K562 (cell line): ENCODE measurements around the gene PDIA4. TPM values are rescaled to one million over a fixed set of nuclear protein-coding genes. Genes with fewer than 3 reads are reported as not detected.

ENCODE experiments used
- ATAC-seq: fragments of 200-7000 bp; cut with Tn5 transposase; 3 replicates; pipeline ENCODE4 v1.9.1; 2020; ENCODE audit warnings: moderate library complexity
- BruUV-seq: library from RNA; stranded (reverse); fragments of 400-500 nt; replicated peaks from 2 replicates; lab custom pipeline; 2021; lab: Mats Ljungman, UMichigan
- CTCF ChIA-PET: fragments of 300-600 bp; formaldehyde crosslinking; extraction: SDS; loops from one replicate; lab custom pipeline; 2021; ENCODE audit warnings: low intra/inter-chr PET ratio; lab: Yijun Ruan, JAX
- POLR2A ChIA-PET: fragments of 300-600, 350-650 bp; sonication (Branson Sonifier 250); formaldehyde crosslinking; extraction: SDS; loops from one replicate; lab custom pipeline; 2021; ENCODE audit warnings: antibody characterized with exemption, inconsistent platforms; lab: Yijun Ruan, JAX
- DNase-seq, 4 experiments: peaks; one replicate each; pipeline versions ENCODE4 v3.0.0 to v3.0.0-alpha.2; 2011 to 2018; ENCODE audit warnings: low spot score in 3 of 4, mixed read lengths in 3 of 4; ENCODE audit errors: extremely low read depth in 1 of 4
- FAIRE-seq: peaks from 2 replicates; lab custom pipeline; 2011; peaks lifted over from hg19 to GRCh38; lab: Jason Lieb, UNC
- H2AFZ ChIP-seq: 2 replicates; pipeline ENCODE4 v1.6.0; 2011; ENCODE audit warnings: low read depth, low read length, control low read depth, inconsistent platforms
- H3K27ac ChIP-seq: fragments of 200-600 bp; 3 replicates; pipeline ENCODE4 v1.8.0; 2011; ENCODE audit warnings: low read depth, mild to moderate bottlenecking, control low read depth, inconsistent platforms, low read length, moderate library complexity, mixed read lengths; ENCODE audit errors: extremely low read depth
- H3K27me3 ChIP-seq, 2 experiments: fragments of 300-600 bp in 1 of 2; 2 replicates in 1 of 2; 3 replicates in 1 of 2; pipeline versions ENCODE4 v1.6.0 to v1.8.0; 2011; ENCODE audit warnings: inconsistent platforms in 2 of 2, low read length in 2 of 2, mild to moderate bottlenecking in 1 of 2, mixed read lengths in 1 of 2, moderate library complexity in 1 of 2; ENCODE audit not compliant: control insufficient read depth in 2 of 2, insufficient read depth in 2 of 2
- H3K36me3 ChIP-seq: fragments of 300-600 bp; 3 replicates; pipeline ENCODE4 v1.8.0; 2011; ENCODE audit warnings: mild to moderate bottlenecking, low read length, inconsistent platforms; ENCODE audit not compliant: control insufficient read depth, insufficient read depth
- H3K4me1 ChIP-seq, 2 experiments: fragments of 200-600 bp in 1 of 2; replicated peaks in 1 of 2; 2 replicates in 1 of 2; 3 replicates in 1 of 2; pipeline versions ENCODE4 v1.5.1 to v1.8.0; 2011; ENCODE audit warnings: inconsistent platforms in 2 of 2, low read length in 2 of 2, mild to moderate bottlenecking in 1 of 2, mixed read lengths in 1 of 2, moderate library complexity in 1 of 2; ENCODE audit not compliant: control insufficient read depth in 2 of 2, insufficient read depth in 2 of 2
- H3K4me2 ChIP-seq: 2 replicates; pipeline ENCODE4 v1.6.1; 2011; ENCODE audit warnings: low read length, control low read depth, inconsistent platforms, mixed read lengths; ENCODE audit not compliant: insufficient read depth
- H3K4me3 ChIP-seq: fragments of 200-600 bp; sonication (generic), shearing (Covaris generic); 2 replicates; pipeline ENCODE4 v1.5.1; 2016; ENCODE audit warnings: control low read depth, inconsistent platforms
- H3K79me2 ChIP-seq: fragments of 200-600 bp; 3 replicates; pipeline ENCODE4 v1.8.0; 2011; ENCODE audit warnings: low read length, inconsistent platforms; ENCODE audit not compliant: control insufficient read depth, insufficient read depth
- H3K9ac ChIP-seq, 2 experiments: 2 replicates each; pipeline versions ENCODE4 v1.6.0 to v1.6.1; 2011; ENCODE audit warnings: low read depth in 2 of 2, low read length in 2 of 2, control low read depth in 1 of 2, inconsistent platforms in 1 of 2, mild to moderate bottlenecking in 1 of 2, mixed read lengths in 1 of 2; ENCODE audit not compliant: insufficient read depth in 1 of 2
- H3K9me1 ChIP-seq: one replicate; pipeline ENCODE4 v1.6.0; 2011; ENCODE audit warnings: inconsistent platforms, mild to moderate bottlenecking, low read length, moderate library complexity; ENCODE audit not compliant: control insufficient read depth, insufficient read depth
- H3K9me3 ChIP-seq: replicated peaks from 2 replicates; pipeline ENCODE4 v1.5.1; 2011; ENCODE audit warnings: low read depth, low read length, inconsistent platforms; ENCODE audit not compliant: control insufficient read depth, insufficient read depth
- H4K20me1 ChIP-seq: replicated peaks from 2 replicates; pipeline ENCODE4 v1.6.1; 2011; ENCODE audit warnings: low read length, inconsistent platforms, mixed read lengths; ENCODE audit not compliant: control insufficient read depth, insufficient read depth
- BMI1 ChIP-seq: fragments of 150-350 bp; IDR thresholded peaks from 2 replicates; pipeline ENCODE4 v1.6.1; 2014; ENCODE audit warnings: low read length
- GATA2 ChIP-seq: sonication (generic); formaldehyde crosslinking; IDR thresholded peaks from 2 replicates; pipeline ENCODE4 v1.4.0; 2020; ENCODE audit warnings: mild to moderate bottlenecking, missing genetic modification reagents
- KAT8 ChIP-seq: fragments of 450-650 bp; IDR thresholded peaks from 2 replicates; pipeline ENCODE4 v1.6.1; 2016; ENCODE audit warnings: low read depth, mild to moderate bottlenecking
- POLR2A ChIP-seq: fragments of 450-650 bp; conservative IDR thresholded peaks from 2 replicates; pipeline ENCODE4 v1.6.1; 2016
- RFX7 ChIP-seq: fragments of 250-450 bp; sonication (Bioruptor Pico); IDR thresholded peaks from 2 replicates; pipeline ENCODE4 v1.5.1; 2021; ENCODE audit warnings: mild to moderate bottlenecking
- ZNF146 ChIP-seq: IDR thresholded peaks from one replicate; pipeline ENCODE4 v1.6.1; 2018; ENCODE audit warnings: missing compliant biosample characterization; ENCODE audit not compliant: unreplicated experiment
- ZNF644 ChIP-seq: fragments of 200-800 bp; sonication (Bioruptor generic); IDR thresholded peaks from 2 replicates; pipeline ENCODE4 v1.6.1; 2016; ENCODE audit warnings: low read depth, missing genetic modification characterization, missing compliant biosample characterization
- WGBS: fragments of 100-300 bp; shearing (Covaris generic); methylation state at CpG from one replicate; pipeline ENCODE4 v1.1.6; 2016; ENCODE audit warnings: low coverage, mixed read lengths; ENCODE audit not compliant: insufficient coverage; ENCODE audit errors: missing lambda C conversion rate; 5-methylcytosine and 5-hydroxymethylcytosine counted together
- in situ Hi-C: fragments of 300-500 bp; cut with MboI; formaldehyde crosslinking; loops from 4 replicates; pipeline ENCODE4 v1.15.0; 2018; ENCODE audit warnings: inconsistent platforms, mixed read lengths
- intact Hi-C: fragments of 100-400 bp; cut with micrococcal nuclease; formaldehyde crosslinking; loops from 2 replicates; pipeline ENCODE4 v1.14.2; 2022
- polyA plus RNA-seq, 8 experiments: library from polyadenylated mRNA; depleted of rRNA in 4 of 8; stranded (reverse) in 5 of 8; unstranded in 3 of 8; fragments of >200 nt; fragmentation: Nextera tagmentation in 2 of 8; fragmentation: Illumina TruSeq in 1 of 8; extraction: Ambion mirVana in 2 of 8; extraction: Trizol in 1 of 8; gene quantifications; 2 replicates each; pipeline versions ENCODE4 v1.2.1 to v1.2.3, GENCODE V29; 2011 to 2014; ENCODE audit warnings: inconsistent platforms in 1 of 8, missing spikeins in 1 of 8
- total RNA-seq, 7 experiments: library from RNA; depleted of rRNA in 6 of 7; stranded (reverse); fragments of >200 nt in 6 of 7; fragmentation: Illumina TruSeq in 2 of 7; extraction: Trizol in 2 of 7; gene quantifications; 2 replicates each; pipeline versions ENCODE4 v1.2.1 to v1.2.3, GENCODE V29; 2011 to 2021; ENCODE audit warnings: low replicate concordance in 1 of 7
- TF ChIP-seq, protein P1 (sequence below), 2 experiments: fragments of 450-650 bp in 1 of 2; sonication (generic) in 1 of 2; formaldehyde crosslinking in 1 of 2; IDR thresholded peaks; 2 replicates each; pipeline versions ENCODE4 v1.7.1 to v1.9.0; 2016 to 2022; ENCODE audit warnings: inconsistent platforms in 1 of 2, mild to moderate bottlenecking in 1 of 2, missing genetic modification reagents in 1 of 2

The PDIA4 gene
- total and polyA plus RNA-seq, 9 of the 15 experiments (the other 6 are each of a cell fraction or from before 2014, with no cell fraction given): 9.1 to 175 (median 146) TPM

DNA sequence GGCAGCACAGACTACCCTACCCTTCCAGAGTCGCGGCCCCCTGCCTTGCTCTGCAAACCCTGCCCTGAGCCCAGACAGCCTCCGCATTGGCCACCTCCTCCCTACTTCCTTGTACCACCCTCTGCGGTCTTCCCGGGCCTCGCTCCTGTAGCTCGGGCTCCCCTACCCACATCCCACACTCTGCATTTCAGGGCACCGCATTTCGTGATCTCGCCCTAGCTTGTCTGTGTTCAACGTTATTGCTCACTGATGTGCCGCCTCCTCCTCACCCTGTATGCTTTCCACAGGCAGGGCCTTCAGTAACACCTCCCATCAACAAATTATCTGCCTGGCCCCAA, 6.6 kb downstream of the PDIA4 start (continued):
- TF ChIP-seq BMI1: no peak
- no peak for TF ChIP-seq GATA2 (CRISPR knock-in tag)
- 0 out of 2 replicates have a peak, but pooled peaks have one; percentile 21 for TF ChIP-seq POLR2A

DNA sequence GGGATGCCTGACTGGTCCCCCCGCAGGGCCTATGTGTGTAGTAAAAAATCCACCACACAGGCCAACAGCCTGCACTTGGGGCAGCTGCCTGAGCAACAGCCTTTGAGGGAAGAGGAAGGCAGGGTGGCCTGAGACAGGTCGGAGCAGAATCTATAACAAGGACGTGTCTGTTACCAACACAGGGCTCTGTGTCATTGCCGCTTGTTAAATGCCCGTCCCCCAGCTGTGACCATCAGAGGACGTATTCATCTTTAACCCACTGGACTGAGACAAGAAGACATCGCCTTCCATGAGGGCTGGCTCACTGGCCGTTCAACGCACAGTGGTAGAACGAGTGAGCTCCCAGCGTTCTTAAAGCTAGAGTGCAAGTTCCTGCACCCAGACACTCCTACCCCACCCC, 7.8 kb downstream of the PDIA4 start:
- no peak for TF ChIP-seq KAT8
- no peak for TF ChIP-seq RFX7 (CRISPR knock-in tag)
- TF ChIP-seq ZNF146 (CRISPR knock-in tag): no peak
- TF ChIP-seq ZNF644 (tag): no peak
- TF ChIP-seq, protein P1, sequence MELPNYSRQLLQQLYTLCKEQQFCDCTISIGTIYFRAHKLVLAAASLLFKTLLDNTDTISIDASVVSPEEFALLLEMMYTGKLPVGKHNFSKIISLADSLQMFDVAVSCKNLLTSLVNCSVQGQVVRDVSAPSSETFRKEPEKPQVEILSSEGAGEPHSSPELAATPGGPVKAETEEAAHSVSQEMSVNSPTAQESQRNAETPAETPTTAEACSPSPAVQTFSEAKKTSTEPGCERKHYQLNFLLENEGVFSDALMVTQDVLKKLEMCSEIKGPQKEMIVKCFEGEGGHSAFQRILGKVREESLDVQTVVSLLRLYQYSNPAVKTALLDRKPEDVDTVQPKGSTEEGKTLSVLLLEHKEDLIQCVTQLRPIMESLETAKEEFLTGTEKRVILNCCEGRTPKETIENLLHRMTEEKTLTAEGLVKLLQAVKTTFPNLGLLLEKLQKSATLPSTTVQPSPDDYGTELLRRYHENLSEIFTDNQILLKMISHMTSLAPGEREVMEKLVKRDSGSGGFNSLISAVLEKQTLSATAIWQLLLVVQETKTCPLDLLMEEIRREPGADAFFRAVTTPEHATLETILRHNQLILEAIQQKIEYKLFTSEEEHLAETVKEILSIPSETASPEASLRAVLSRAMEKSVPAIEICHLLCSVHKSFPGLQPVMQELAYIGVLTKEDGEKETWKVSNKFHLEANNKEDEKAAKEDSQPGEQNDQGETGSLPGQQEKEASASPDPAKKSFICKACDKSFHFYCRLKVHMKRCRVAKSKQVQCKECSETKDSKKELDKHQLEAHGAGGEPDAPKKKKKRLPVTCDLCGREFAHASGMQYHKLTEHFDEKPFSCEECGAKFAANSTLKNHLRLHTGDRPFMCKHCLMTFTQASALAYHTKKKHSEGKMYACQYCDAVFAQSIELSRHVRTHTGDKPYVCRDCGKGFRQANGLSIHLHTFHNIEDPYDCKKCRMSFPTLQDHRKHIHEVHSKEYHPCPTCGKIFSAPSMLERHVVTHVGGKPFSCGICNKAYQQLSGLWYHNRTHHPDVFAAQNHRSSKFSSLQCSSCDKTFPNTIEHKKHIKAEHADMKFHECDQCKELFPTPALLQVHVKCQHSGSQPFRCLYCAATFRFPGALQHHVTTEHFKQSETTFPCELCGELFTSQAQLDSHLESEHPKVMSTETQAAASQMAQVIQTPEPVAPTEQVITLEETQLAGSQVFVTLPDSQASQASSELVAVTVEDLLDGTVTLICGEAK (IDR thresholded peaks at IDR 0.05): no peak
- TF ChIP-seq, protein P1 (CRISPR knock-in tag; IDR thresholded peaks at IDR 0.05): 0 out of 2 replicates have a peak, but pooled peaks have one; percentile 24
- CTCF ChIA-PET: no interaction called here
- no peaks in the 10 kb centered on the region for H3K9me1 ChIP-seq
- in situ Hi-C loops (no loop called here), intact Hi-C loops (no loop called here)
- no peaks in the 10 kb centered on the region for H3K9me3 ChIP-seq
- ATAC-seq (no peak; the same call in 2 of the 3 replicates), FAIRE-seq (no peak), DNase-seq (no peak)
- H3K4me1 ChIP-seq: peaks cover 0 to 6% of the 10 kb centered on the region in 2 experiments; a peak in 2 of 5 replicates
- BruUV-seq: no TSS peak
- H3K79me2 ChIP-seq: peaks cover 41% of the 10 kb centered on the region
- H3K27ac ChIP-seq: no peak overlapping the region
- H3K27me3 ChIP-seq: no peaks in the 10 kb centered on the region
- WGBS: 92% methylated on average over 11 of the region's 11 CpGs
- H3K4me3 ChIP-seq: no peak overlapping the region
- POLR2A ChIA-PET: interaction anchor here (2.0 to 2.4 kb wide), 2 partner anchors 8 to 11 kb away, joined by 6 to 8 read pairs; partner anchors contain the start of gene PDIA4
- peaks cover 5% of the 10 kb centered on the region for H4K20me1 ChIP-seq
- no peak overlapping the region for H2AFZ ChIP-seq
- peaks cover 79% of the 10 kb centered on the region for H3K36me3 ChIP-seq
- H3K9ac ChIP-seq: no peak overlapping the region
- no peak overlapping the region for H3K4me2 ChIP-seq
